Measurements from ENCODE around the gene BBS9. TPM values are rescaled to one million over a fixed set of nuclear protein-coding genes. Genes with fewer than 3 reads are reported as not detected.

BBS9 gene
- total RNA-seq, 4 donors from 2014 or later = 17.8 to 27.5 (median 24.7) TPM

GRCh38 chr7:33248671-33249070 lies 119.3 kb downstream of the BBS9 start:
- no peak for TF ChIP-seq CTCF (IDR thresholded peaks at IDR 0.05; ENCODE audit: low read depth)

GRCh38 chr7:33250421-33250871 lies 121.1 kb downstream of the BBS9 start:
- no peak for TF ChIP-seq CTCF (IDR thresholded peaks at IDR 0.05; ENCODE audit: low read depth)

GRCh38 chr7:33251301-33251700 lies 121.9 kb downstream of the BBS9 start:
- TF ChIP-seq CTCF (IDR thresholded peaks at IDR 0.05; ENCODE audit: low read depth) = no peak

GRCh38 chr7:33258491-33258951 lies 129.2 kb downstream of the BBS9 start:
- TF ChIP-seq CTCF (IDR thresholded peaks at IDR 0.05; ENCODE audit: low read depth) = no peak

- no peak for TF ChIP-seq CTCF (IDR thresholded peaks at IDR 0.05; ENCODE audit: low read depth)
Measured at GRCh38 chr7:33261585-33261984, 132.2 kb downstream of the BBS9 start.

GRCh38 chr7:33262476-33262875 lies 133.1 kb downstream of the BBS9 start:
- TF ChIP-seq CTCF (IDR thresholded peaks at IDR 0.05; ENCODE audit: low read depth) = no peak

- TF ChIP-seq CTCF (IDR thresholded peaks at IDR 0.05; ENCODE audit: low read depth) = no peak
Measured at GRCh38 chr7:33273356-33273755, 144.0 kb downstream of the BBS9 start.

All from subcutaneous adipose tissue (tissue), 4 donors.